ENCODE data around the gene TLE5.

Gene TLE5

GRCh38 chr19:3062165-3063105 is at the start of gene TLE5:
Gene TLE5 (minus strand): TSS chr19:3062495. CDS start chr19:3062200, 295 bp downstream.
- DNase-seq (ENCODE audit: low spot score): peak; percentile 61

DNA sequence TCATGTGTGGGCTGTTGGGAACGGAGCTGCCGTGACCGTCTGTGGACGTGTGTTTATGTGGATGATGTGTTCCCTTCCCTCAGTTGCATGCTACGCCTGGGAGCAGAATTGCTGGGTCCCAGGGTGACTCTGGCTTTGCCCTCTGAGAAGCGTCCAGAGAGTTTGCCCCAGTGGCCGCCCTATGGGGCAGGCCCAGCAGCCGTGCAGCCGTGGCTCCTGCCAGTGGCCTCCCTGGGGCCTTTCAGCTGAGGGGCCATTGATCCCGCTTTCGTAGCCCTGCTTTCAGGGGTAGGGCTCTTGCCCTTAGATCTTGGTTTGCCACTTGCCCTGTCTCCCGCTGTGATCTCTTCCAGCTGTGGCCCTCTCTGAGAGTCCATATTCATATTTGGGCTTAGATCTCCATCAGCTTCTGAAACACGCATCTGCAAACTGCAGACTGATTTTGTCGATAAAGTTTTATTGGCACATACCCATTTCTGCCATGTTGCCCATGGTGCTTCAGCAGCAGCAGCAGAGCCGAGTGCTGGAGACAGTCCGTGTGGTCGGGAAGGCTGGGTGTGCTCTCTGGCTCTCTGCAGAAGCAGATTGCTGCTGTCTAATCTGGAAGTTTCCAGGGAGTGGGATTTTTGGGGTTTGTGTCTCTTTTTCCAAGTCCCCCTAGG is 49.4 kb upstream of the TLE5 start:
- no peak for DNase-seq (ENCODE audit: low spot score)

- DNase-seq (ENCODE audit: low spot score): no peak
Measured at GRCh38 chr19:3110126-3110825, 48.0 kb upstream of the TLE5 start.

DNA sequence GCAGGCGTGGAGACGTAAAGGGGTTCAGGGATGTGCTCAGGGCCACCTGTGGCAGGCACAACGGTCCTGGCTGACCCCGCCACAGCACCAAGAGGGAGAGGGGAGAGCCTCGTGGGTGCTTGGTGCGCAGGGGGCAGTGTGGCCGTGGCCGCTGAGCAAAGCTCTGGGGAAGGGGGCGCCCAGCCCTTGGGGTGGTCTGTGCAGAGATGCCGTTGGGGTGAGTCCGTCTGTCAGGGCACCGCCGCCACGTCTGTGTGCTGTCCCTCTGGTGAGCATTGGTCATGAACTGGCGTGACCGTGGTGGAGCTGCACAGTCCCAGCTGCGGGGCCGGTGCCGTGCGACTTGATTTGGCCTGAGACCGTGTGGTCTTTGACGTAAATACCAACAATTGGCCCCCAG is 47.2 kb upstream of the TLE5 start:
- no peak for DNase-seq (ENCODE audit: low spot score)

DNA sequence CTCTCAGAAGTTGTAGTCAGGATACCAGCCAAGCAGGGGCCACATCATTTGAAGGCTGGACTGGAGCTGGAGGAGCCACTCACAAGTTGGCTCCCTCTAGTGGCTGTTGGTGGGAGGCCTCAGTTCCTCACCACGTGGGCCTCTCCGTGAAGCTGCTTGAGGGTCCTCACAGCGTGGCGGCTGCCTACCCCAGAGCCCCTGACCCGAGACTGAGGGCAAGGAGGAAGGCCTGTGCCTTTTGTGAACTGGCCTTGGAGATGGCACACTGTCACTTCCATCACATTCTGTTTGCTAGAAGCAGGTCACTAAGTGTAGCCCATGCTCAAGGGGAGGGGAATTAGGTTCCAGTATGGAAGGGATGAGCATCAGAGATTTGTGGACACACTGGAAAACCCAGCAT is 46.5 kb upstream of the TLE5 start:
- DNase-seq (ENCODE audit: low spot score): peak; percentile 69

DNA sequence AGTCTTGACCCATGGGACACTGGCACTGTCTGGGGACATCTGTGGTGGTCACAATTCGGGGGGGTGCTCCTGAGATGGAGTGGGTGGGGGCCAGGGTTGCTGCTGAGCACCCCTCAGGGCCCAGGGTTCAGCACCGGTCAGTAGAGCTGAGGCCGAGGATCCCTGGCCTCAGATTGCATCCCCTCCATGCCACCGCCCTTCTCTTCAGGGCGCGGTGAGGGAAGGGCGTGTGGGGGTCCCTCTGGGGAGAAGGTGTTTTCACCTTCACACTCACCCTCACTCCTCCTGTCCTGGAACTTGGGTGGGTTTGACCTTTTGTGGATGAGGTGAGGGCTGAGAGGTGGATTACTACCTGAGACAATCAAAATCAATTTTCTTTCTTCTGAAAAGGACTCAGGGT is 45.4 kb upstream of the TLE5 start:
- no peak for DNase-seq (ENCODE audit: low spot score)

DNA sequence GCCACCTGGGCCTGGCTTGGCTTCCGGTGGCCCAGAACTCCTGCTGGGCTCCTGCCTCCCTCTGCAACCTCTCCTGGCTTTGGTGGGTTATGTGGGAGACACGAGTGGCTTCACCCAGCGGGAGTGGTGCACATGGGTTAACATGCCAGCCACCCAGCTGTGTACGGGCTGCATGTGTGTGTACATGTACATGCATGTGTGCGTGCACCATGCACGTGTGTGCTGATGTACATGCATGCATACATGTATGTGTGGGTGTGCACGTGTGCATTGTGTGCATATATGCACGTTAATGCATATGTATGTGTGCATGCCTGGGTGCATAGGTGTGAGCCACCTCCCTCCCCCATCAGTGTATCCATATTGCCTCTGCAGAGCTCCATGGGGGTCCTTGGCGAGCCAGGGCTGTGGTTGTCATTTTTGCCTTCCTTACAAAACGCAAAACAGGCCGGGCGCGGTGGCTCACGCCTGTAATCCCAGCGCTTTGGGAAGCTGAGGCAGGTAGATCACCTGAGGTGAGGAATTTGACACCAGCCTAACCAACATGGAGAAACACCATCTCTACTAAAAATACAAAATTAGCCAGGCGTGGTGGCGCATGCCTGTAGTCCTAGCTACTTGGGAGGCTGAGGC is 44.3 kb upstream of the TLE5 start:
- no peak for DNase-seq (ENCODE audit: low spot score)

DNA sequence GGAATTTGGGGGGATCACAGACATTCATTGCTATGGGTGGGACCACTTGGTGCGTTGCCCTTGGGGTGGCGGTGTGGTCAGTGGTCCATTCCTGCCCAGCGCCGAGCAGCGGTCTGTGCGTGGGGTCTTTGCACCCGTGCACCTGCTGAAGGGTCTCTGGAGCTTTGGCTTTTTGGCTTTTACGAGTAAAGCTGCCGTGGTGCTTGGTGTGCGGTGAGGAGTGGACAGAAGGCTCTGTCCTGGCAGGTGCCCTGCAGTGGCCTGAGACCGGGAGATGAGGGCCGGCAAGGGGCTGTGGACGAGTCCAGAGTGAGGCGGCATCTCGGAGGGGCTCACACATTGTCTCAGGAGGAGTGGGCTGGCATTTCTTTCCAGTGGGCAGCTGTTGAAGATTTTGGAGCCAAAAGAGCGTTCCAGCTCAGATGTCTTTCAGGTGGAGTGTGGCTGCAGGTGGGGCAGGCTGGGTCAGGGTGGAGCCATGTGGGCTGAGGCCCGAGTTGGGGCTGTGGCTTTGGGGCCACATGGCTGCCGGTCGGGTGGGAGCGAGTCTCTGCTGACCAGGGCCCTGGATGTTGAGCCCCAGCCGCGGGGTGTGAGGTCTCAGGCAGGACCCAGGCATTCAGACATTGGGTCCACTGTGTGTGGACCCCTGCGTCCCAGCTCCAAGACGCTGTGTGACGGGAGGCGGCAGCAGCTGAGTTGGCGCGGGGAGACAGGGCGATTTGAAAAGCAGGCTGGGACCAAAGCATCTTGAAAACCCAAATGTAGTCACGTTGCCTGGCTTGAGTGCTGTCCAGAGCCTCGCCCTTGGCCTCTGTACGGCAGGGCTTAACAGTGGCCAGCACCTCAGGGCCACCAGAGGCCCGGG is 43.6 kb upstream of the TLE5 start:
- no peak for DNase-seq (ENCODE audit: low spot score)

DNA sequence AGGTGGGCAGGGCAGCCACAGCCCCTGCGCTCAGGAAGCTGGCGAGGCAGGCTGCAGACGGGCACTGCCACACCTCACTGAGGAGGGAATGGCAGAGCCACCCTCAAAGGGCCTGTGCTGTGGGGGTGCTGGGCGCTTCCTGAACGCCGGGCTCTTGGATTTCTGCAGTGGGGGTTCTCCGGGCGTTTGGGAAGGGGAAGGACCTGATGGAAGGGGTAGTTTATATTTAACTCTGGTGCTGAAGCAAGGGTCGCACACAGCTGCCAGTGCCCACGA is 42.4 kb upstream of the TLE5 start:
- no peak for DNase-seq (ENCODE audit: low spot score)

DNA sequence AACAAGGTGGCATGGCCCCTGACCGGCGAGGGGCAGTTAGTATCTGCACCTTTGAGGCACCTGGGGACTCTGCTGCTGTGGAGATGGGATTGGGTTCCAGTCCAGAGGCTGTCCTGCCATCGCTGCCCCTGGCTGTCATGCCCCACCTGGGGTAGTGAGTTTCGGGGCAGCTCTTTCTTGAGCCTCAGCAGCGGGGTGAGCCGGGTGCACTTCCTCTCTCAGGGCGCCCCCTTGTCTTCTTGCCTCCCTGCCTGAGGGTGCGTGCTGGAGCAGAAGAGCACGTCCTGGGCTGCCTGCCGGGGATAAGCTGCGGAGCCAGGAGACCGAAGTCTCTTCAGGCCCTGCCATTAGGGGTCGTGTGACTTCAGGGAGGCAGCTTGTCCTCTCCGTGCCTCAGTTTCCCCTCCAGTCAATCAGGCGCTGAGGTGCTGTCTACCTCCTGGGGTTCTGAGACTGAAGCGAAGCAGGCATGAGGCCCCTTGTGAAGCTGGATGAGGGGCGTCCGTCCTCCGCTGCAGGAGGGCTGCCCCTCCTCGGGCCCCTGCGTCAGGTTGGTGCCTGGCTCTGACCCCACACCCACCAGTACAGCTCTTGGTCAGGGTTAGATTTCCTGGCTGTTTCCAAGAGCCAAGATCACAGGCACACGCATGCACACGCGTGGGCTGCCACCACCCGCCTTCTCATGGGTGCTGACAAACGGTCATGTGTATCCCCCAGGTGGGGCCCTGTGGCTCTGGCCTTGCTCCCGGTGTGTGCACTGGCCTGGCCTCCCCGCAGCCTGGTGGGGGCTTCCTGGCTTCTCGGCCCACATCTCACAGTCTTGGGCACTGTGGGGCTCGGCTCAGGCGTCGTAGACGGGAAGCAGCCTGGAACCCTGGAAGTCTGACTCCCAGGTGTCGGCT is 40.2 kb upstream of the TLE5 start:
- no peak for DNase-seq (ENCODE audit: low spot score)

DNA sequence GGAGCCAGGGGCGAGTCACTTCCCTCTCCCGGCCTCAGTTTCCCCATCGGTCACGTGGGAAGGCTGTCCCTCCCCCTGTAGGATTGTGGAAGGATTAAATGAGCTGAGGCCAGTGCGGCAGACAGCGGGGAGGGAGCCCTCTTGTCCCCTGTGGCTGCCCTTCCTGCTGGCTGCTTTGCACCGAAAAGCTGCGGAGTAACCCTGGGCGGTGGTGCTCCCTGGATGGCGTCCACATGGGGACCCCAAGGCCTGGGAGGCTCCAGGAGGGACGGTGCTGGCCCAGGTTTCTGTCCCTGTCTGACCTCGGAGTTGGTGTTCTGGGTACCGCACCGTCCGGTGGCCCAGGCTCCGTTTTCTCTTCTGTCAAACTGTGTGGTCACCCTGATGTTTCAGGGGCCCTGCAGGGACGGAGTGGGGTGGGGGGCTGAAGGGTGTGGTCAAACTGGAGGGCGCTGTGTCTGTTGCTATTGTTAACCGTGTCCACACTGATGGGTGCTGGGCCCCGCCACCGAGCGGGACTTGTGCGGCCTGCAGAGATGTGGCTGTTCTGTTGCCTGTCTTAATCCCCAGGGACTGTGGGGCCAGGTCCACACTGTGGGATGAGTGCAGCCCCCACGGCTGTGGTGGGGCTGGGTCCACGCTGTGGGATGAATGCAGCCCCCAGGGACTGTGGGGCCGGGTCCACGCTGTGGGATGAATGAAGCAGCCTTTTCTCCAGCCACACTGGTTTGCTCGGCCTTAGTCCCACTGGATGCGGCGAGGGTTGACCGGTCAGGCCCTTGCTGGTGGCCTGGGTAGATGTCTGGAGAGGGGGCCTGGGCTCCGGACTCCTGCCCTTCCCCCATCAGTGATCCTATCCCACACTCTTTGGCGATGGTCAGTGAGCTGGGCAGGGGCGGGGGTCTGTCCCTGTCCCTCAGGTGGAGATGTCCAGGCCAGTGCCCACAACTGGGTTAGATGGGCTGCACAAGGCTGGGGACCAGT is 38.7 kb upstream of the TLE5 start:
- DNase-seq (ENCODE audit: low spot score): no peak

DNA sequence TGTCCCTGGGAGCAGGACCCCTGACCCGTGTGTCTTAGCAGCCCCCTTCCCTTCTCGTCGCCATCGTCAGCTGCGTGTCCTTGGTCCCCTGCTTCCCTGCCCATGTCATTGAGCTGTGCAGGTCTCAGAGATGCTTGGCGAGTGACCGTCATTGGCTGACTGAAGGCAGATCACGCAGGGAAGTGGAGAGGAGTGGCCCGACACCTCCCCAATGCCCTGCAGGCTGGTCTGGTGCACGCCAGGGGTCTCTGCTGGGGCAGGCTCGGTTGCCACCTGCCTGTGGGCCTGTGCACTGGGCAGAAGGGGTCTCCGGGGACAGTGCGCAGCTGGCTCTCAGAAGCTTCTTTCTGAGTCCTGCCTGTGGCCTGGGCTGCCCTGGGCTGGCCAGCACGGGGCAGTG is 38.0 kb upstream of the TLE5 start:
- no peak for DNase-seq (ENCODE audit: low spot score)

DNA sequence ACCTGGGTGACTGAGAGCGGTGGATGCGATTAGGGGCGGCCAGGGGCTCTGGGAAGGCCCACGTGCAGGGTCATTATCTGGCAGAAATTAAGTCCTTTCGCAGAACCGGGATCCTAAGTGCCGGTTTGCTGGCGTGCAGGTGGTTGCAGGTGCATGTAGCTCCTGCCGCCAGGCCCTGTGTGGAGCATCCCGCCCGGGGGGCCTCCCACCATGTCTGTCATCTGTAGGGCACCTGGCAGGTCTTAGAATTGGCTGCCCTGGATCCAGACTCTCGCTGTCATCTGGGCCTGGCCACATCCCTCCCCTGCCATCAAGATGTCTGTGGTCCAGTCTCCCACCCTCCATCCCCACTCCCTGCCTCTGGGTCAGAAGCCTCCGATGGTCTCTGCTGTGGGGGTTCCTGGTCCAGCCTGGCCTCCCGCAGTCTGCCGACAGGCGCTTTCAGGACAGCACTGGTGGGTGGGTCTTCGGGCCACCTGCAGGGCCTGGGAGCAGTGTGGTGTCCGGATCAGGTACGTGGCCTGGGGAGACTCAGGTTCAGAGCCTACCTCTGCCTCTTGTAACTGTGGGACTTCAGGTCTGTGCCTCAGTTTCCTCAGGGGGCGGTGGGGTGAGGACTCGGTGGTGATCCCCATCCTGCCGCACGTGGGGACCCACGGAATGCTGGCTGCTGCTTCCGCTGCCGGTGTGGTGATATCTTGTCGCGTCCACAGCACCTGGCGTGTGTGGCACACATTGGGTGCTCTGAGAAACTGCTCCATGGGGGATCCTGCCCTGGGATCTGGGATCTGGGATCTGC is 37.3 kb upstream of the TLE5 start:
- DNase-seq (ENCODE audit: low spot score): no peak

DNA sequence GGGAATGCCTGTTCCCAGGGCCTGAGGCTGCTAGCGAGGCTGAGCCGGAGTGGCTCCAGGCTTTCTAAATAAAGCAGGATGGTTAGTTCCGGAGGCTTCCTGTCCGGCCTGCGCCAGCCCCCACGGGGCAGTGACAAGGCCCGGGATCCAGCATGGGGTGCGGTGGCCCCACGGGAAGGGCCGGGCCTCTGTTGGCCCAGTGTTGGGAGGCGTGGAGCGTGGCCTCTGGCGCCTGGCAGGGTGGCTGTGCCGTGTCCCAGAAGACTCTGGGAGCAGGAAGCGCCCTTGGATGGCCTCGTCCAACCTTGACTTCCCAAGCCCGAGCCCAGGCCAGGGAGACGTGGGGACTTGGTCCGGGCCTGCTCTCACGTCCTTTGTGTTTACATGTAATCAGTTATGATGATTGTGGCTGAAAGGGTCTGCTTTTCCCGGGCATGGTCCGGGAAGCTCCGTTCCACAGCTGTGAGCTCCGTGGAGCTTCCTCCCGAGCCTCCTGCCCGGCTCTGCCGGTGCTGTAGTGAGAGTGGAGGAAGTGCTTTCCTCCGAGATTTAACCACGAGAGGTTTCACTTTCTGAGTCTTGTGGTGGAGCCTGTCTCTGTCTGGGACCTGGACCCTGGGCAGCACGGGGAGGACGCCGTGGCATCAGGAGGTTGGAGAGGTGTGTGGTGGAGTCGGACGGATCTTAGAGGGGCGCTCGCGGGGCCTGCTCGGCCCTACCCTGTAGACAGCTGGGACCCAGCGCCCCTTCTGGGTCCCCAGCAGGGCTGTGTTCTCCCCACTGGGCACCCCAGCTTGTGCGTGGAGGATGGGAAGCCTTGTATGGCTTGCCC is 36.4 kb upstream of the TLE5 start:
- no peak for DNase-seq (ENCODE audit: low spot score)

- DNase-seq (ENCODE audit: low spot score): no peak
Measured at GRCh38 chr19:3098141-3098514, 35.8 kb upstream of the TLE5 start.

DNA sequence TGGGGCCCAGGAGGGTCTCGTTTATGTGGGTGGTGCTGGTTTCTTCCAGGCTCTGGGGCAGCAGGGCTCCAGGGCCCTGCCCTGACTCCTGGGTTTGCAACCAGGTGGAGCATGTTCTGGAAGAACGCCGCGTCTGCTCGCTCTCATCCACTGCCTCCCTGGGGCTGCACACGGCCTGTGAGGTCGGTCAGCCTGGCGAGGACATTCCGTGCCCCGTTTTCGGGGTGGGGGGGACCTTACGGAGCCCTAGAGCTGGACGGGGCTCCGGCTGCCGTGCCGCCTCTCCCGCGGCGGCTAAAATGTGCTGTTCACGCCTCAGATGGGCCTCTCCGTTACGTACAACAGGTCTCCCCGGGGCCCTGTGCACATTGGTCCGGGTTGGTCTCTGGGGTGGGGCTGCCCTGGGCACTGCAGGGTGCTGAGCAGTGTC is 35.2 kb upstream of the TLE5 start:
- no peak for DNase-seq (ENCODE audit: low spot score)

DNA sequence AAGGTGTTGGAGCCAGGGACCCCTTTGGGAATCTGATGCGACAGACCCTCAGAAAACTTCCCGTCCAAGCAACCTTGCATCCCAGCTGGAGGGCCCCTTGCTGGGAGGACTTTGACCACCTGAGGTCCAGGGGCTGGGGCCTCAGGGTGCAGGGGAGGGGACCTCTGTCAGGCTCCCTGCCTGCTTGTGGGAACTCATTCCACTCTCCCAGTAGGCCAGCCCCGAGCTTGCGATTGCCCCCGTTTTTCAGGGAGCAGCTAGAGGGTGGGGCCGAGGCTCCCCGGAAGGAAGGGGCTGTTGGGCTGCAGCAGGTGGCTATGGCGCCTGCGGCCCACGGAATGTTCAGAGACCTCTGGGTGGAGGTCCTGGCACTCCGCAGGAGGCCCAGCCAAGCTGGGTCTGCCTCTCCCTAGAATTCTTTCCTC is 34.6 kb upstream of the TLE5 start:
- DNase-seq (ENCODE audit: low spot score): no peak

All from RKO (cell line).